GM23338 (cell line): Measurements from ENCODE around the gene PTGR3. TPM values are rescaled to one million over a fixed set of nuclear protein-coding genes. Genes with fewer than 3 reads are reported as not detected.

Source experiments
- ATAC-seq: fragments of 200-7000 bp; cut with Tn5 transposase; 3 replicates; pipeline ENCODE4 v1.9.1; 2020
- DNase-seq: peaks from one replicate; pipeline ENCODE4 v3.0.0-alpha.2; 2015; ENCODE audit warnings: low spot score
- H2AFZ ChIP-seq: fragments of 200-600 bp; sonication (generic); 2 replicates; pipeline ENCODE4 v1.8.0; 2016; ENCODE audit warnings: antibody characterized with exemption, mild to moderate bottlenecking, moderate library complexity
- H3F3A ChIP-seq: fragments of 200-600 bp; sonication (generic); replicated peaks from 2 replicates; pipeline ENCODE4 v1.8.0; 2017; ENCODE audit warnings: antibody characterized with exemption, mixed run types, low read depth
- H3K27ac ChIP-seq: fragments of 200-600 bp; sonication (generic); 2 replicates; pipeline ENCODE4 v1.6.1; 2016; ENCODE audit warnings: low read depth
- H3K27me3 ChIP-seq: fragments of 200-600 bp; sonication (generic); 2 replicates; pipeline ENCODE4 v1.8.0; 2016; ENCODE audit warnings: mild to moderate bottlenecking, mixed run types, moderate library complexity; ENCODE audit not compliant: insufficient read depth
- H3K36me3 ChIP-seq: fragments of 200-600 bp; sonication (generic); 2 replicates; pipeline ENCODE4 v1.8.0; 2016; ENCODE audit warnings: mild to moderate bottlenecking; ENCODE audit not compliant: insufficient read depth
- H3K4me1 ChIP-seq: fragments of 200-600 bp; sonication (generic); 2 replicates; pipeline ENCODE4 v1.8.0; 2016; ENCODE audit warnings: mild to moderate bottlenecking, moderate library complexity; ENCODE audit not compliant: insufficient read depth
- H3K4me2 ChIP-seq: fragments of 200-600 bp; sonication (generic); 2 replicates; pipeline ENCODE4 v1.7.1; 2017; ENCODE audit warnings: mixed run types
- H3K4me3 ChIP-seq: fragments of 200-600 bp; sonication (generic); 2 replicates; pipeline ENCODE4 v1.6.1; 2016; ENCODE audit warnings: mixed run types
- H3K79me2 ChIP-seq: fragments of 200-600 bp; sonication (generic); replicated peaks from 2 replicates; pipeline ENCODE4 v1.8.0; 2017; ENCODE audit warnings: mild to moderate bottlenecking; ENCODE audit not compliant: insufficient read depth
- H3K9me2 ChIP-seq: fragments of 200-600 bp; sonication (generic); 2 replicates; pipeline ENCODE4 v1.8.0; 2017; ENCODE audit not compliant: insufficient read depth
- H4K20me1 ChIP-seq: fragments of 200-600 bp; sonication (generic); replicated peaks from 2 replicates; pipeline ENCODE4 v1.8.0; 2017; ENCODE audit warnings: mild to moderate bottlenecking; ENCODE audit not compliant: insufficient read depth
- H3K27ac Mint-ChIP-seq: 2 replicates; pipeline ENCODE4 v1.8.0; 2020; ENCODE audit warnings: inconsistent platforms, mild to moderate bottlenecking, moderate library complexity, mixed read lengths
- H3K27me3 Mint-ChIP-seq: 3 replicates; pipeline ENCODE4 v1.8.0; 2022; ENCODE audit warnings: low read depth, mild to moderate bottlenecking, moderate library complexity, mixed read lengths, inconsistent platforms; ENCODE audit not compliant: insufficient read depth, poor library complexity
- H3K36me3 Mint-ChIP-seq: 3 replicates; pipeline ENCODE4 v1.8.0; 2021; ENCODE audit warnings: low read depth, mild to moderate bottlenecking, inconsistent platforms, moderate library complexity, mixed read lengths
- H3K4me1 Mint-ChIP-seq: 3 replicates; pipeline ENCODE4 v1.8.0; 2020; ENCODE audit warnings: mild to moderate bottlenecking, inconsistent platforms, mixed read lengths
- H3K4me3 Mint-ChIP-seq: 3 replicates; pipeline ENCODE4 v1.8.0; 2021; ENCODE audit warnings: moderate library complexity, mild to moderate bottlenecking, inconsistent platforms, mixed read lengths
- H3K9me3 Mint-ChIP-seq: 3 replicates; pipeline ENCODE4 v1.8.0; 2020; ENCODE audit warnings: moderate library complexity, mild to moderate bottlenecking, inconsistent platforms, mixed read lengths
- CTCF ChIP-seq, 2 experiments: fragments of 200-600 bp in 1 of 2; sonication (generic) in 1 of 2; conservative IDR thresholded peaks; 2 replicates each; pipeline versions ENCODE4 v1.5.1 to v1.6.1; 2016 to 2017; ENCODE audit warnings: antibody characterized with exemption in 2 of 2, low read depth in 2 of 2, mild to moderate bottlenecking in 2 of 2, moderate library complexity in 1 of 2
- EZH2 ChIP-seq: fragments of 200-600 bp; sonication (generic); IDR thresholded peaks from one replicate; pipeline ENCODE4 v1.8.0; 2017; ENCODE audit warnings: antibody characterized with exemption, mild to moderate bottlenecking, low read depth; ENCODE audit not compliant: unreplicated experiment
- ZNF331 ChIP-seq: fragments of 250-450 bp; sonication (Bioruptor Pico); IDR thresholded peaks from 2 replicates; pipeline ENCODE4 v1.5.0; 2020; ENCODE audit warnings: low read depth, mild to moderate bottlenecking, moderate library complexity
- ZNF462 ChIP-seq: fragments of 250-450 bp; sonication (Bioruptor Pico); IDR thresholded peaks from 2 replicates; pipeline ENCODE4 v1.5.0; 2020; ENCODE audit warnings: mild to moderate bottlenecking, moderate library complexity
- polyA plus RNA-seq: library from polyadenylated mRNA; unstranded; fragments of >200 nt; fragmentation: Nextera tagmentation; extraction: Ambion mirVana; gene quantifications from 2 replicates; pipeline ENCODE4 v1.2.1, GENCODE V29; 2016
- total RNA-seq: library from RNA; depleted of rRNA; stranded (reverse); fragments of >200 nt; shearing (Covaris generic); gene quantifications from 2 replicates; pipeline ENCODE4 v1.2.3, GENCODE V29; 2014

The PTGR3 gene
- total and polyA plus RNA-seq, 2 experiments from 2014 or later = 0.84 to 1.5 TPM

- no peak for TF ChIP-seq ZNF462 (CRISPR knock-in tag)
Measured at GRCh38 chr18:75205514-75206132, 3.3 kb downstream of the PTGR3 start (continued).

- Mint-ChIP-seq H3K36me3 (no peaks in the 10 kb centered on the region; the same call in 2 of the 3 replicates), H3K27ac (no peak overlapping the region), H3K4me1 (peaks cover 41% of the 10 kb centered on the region), H3K4me3 (peak overlapping the region; percentile 79), H3K27me3 (peaks cover 67% of the 10 kb centered on the region), H3K9me3 (no peaks in the 10 kb centered on the region)
- ATAC-seq = peak; percentile 5
- DNase-seq = peak; percentile 39
- peaks cover 19% of the 10 kb centered on the region for H4K20me1 ChIP-seq
- TF ChIP-seq ZNF331 (CRISPR knock-in tag) (no peak), CTCF (conservative IDR thresholded peaks at IDR 0.05; ENCODE audit: low read depth in 2 of 2) (no peak), EZH2 (peak; percentile 67)
- no peaks in the 10 kb centered on the region for H3K79me2 ChIP-seq
- H3K36me3 ChIP-seq = no peaks in the 10 kb centered on the region
- H3K4me3 ChIP-seq = peak overlapping the region; percentile 83
- H3K4me1 ChIP-seq = peaks cover 35% of the 10 kb centered on the region
- H3K4me2 ChIP-seq = peak overlapping the region; percentile 98
- peaks cover 9% of the 10 kb centered on the region; the same call in 1 of the 2 replicates for H3F3A ChIP-seq
- peak overlapping the region; percentile 89; the same call in 1 of the 2 replicates for H2AFZ ChIP-seq
- no peak overlapping the region for H3K27ac ChIP-seq
- H3K27me3 ChIP-seq = peaks cover 80% of the 10 kb centered on the region
- no peaks in the 10 kb centered on the region for H3K9me2 ChIP-seq
Measured at GRCh38 chr18:75204732-75205513, 4.0 kb downstream of the PTGR3 start.
